Caco-2 (cell line): ENCODE measurements around the gene MYO16. TPM values are rescaled to one million over a fixed set of nuclear protein-coding genes. Genes with fewer than 3 reads are reported as not detected.

Experiments
- BruUV-seq: library from RNA; stranded (reverse); fragments of 400-500 nt; replicated peaks from 2 replicates; lab custom pipeline; 2021; lab: Mats Ljungman, UMichigan
- CTCF ChIA-PET: fragments of 300-600 bp; sonication (Branson Sonifier 250); formaldehyde crosslinking; loops from one replicate; lab custom pipeline; 2022; ENCODE audit warnings: antibody characterized with exemption; lab: Charles Lee
- POLR2A ChIA-PET: fragments of 300-600 bp; sonication (Branson Sonifier 250); formaldehyde crosslinking; loops from one replicate; lab custom pipeline; 2022; ENCODE audit warnings: antibody characterized with exemption; lab: Charles Lee
- DNase-seq, 2 experiments: peaks; one replicate each; pipeline versions ENCODE4 v3.0.0 to v3.0.0-alpha.2; 2020 to 2022
- H3K27me3 ChIP-seq: replicated peaks from 2 replicates; pipeline ENCODE4 v1.6.0; 2011; ENCODE audit warnings: low read length; ENCODE audit not compliant: control insufficient read depth, insufficient read depth
- H3K36me3 ChIP-seq: 2 replicates; pipeline ENCODE4 v1.5.1; 2011; ENCODE audit warnings: low read length; ENCODE audit not compliant: control insufficient read depth, insufficient read depth
- H3K4me1 ChIP-seq: fragments of 250-450 bp; sonication (Bioruptor Pico); 2 replicates; pipeline ENCODE4 v1.5.1; 2020; ENCODE audit warnings: mild to moderate bottlenecking
- H3K4me3 ChIP-seq: 2 replicates; pipeline ENCODE4 v1.5.1; 2011; ENCODE audit warnings: low read depth, mild to moderate bottlenecking, control low read depth, low read length
- H3K9me3 ChIP-seq: fragments of 250-450 bp; sonication (Bioruptor Pico); 2 replicates; pipeline ENCODE4 v1.5.1; 2020; ENCODE audit warnings: mild to moderate bottlenecking, moderate library complexity
- H3K27ac Mint-ChIP-seq: one replicate; pipeline ENCODE4 v1.8.0; 2022; ENCODE audit warnings: mixed read lengths; ENCODE audit not compliant: unreplicated experiment
- H3K27me3 Mint-ChIP-seq: one replicate; pipeline ENCODE4 v1.8.0; 2022; ENCODE audit warnings: mixed read lengths; ENCODE audit not compliant: insufficient read depth, unreplicated experiment
- H3K36me3 Mint-ChIP-seq: one replicate; pipeline ENCODE4 v1.8.0; 2022; ENCODE audit warnings: mild to moderate bottlenecking, mixed read lengths; ENCODE audit not compliant: insufficient read depth, unreplicated experiment
- H3K4me1 Mint-ChIP-seq: one replicate; pipeline ENCODE4 v1.8.0; 2022; ENCODE audit warnings: low read depth, mixed read lengths; ENCODE audit not compliant: unreplicated experiment
- H3K4me3 Mint-ChIP-seq: one replicate; pipeline ENCODE4 v1.8.0; 2022; ENCODE audit warnings: mild to moderate bottlenecking, moderate library complexity, mixed read lengths; ENCODE audit not compliant: unreplicated experiment
- H3K9me3 Mint-ChIP-seq: one replicate; pipeline ENCODE4 v1.8.0; 2022; ENCODE audit warnings: mixed read lengths; ENCODE audit not compliant: unreplicated experiment
- intact Hi-C: fragments of 100-400 bp; cut with micrococcal nuclease; formaldehyde crosslinking; loops from one replicate; pipeline ENCODE4 v1.10.0; 2022; ENCODE audit not compliant: unreplicated experiment
- total RNA-seq: library from RNA; stranded (reverse); gene quantifications from 2 replicates; pipeline ENCODE4 v1.2.3, GENCODE V29; 2022
- TF ChIP-seq, protein P1 (sequence below), 2 experiments: fragments of 200-600 bp in 1 of 2; IDR thresholded peaks; 1 replicate in 1 of 2; 2 replicates in 1 of 2; pipeline versions ENCODE4 v1.5.1 to v1.8.0; 2011 to 2022; ENCODE audit warnings: antibody characterized with exemption in 1 of 2, control low read depth in 1 of 2, inconsistent platforms in 1 of 2, low read depth in 1 of 2, low read length in 1 of 2, mild to moderate bottlenecking in 1 of 2, moderate library complexity in 1 of 2; ENCODE audit not compliant: insufficient read depth in 1 of 2, severe bottlenecking in 1 of 2, unreplicated experiment in 1 of 2

MYO16 gene
- total RNA-seq, 1 experiment from 2014 or later = not detected

DNA sequence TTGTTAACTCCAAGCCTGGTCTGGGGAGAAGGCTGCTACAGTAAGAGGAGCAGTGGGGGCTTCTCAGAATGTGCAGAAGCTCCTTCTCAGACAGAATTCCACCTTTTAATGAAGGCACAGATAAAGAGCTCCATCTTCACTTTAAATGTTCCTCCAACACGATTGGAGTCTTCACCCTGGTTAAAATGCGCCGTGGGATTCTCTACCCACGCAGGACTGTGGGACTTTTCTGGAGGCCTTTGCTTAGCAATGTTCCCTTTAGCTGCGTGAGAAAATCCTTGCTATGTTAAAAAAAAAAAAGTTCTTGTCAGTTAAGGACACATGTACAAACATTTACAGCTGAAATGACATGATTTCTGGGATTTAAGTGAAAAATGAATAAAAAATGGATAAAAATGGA is 546.3 kb downstream of the MYO16 start:
- no peak overlapping the region for H3K4me3 ChIP-seq
- Mint-ChIP-seq H3K4me1 (no peaks in the 10 kb centered on the region), H3K4me3 (no peak overlapping the region), H3K27me3 (no peaks in the 10 kb centered on the region), H3K9me3 (no peaks in the 10 kb centered on the region), H3K27ac (no peak overlapping the region), H3K36me3 (no peaks in the 10 kb centered on the region)
- TF ChIP-seq, protein P1, sequence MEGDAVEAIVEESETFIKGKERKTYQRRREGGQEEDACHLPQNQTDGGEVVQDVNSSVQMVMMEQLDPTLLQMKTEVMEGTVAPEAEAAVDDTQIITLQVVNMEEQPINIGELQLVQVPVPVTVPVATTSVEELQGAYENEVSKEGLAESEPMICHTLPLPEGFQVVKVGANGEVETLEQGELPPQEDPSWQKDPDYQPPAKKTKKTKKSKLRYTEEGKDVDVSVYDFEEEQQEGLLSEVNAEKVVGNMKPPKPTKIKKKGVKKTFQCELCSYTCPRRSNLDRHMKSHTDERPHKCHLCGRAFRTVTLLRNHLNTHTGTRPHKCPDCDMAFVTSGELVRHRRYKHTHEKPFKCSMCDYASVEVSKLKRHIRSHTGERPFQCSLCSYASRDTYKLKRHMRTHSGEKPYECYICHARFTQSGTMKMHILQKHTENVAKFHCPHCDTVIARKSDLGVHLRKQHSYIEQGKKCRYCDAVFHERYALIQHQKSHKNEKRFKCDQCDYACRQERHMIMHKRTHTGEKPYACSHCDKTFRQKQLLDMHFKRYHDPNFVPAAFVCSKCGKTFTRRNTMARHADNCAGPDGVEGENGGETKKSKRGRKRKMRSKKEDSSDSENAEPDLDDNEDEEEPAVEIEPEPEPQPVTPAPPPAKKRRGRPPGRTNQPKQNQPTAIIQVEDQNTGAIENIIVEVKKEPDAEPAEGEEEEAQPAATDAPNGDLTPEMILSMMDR (IDR thresholded peaks at IDR 0.05; ENCODE audit: insufficient read depth in 1 of 2, low read depth in 1 of 2, low read length in 1 of 2, severe bottlenecking in 1 of 2, unreplicated experiment in 1 of 2) = no peak
- intact Hi-C loops = no loop called here
- ChIA-PET POLR2A (no interaction called here), CTCF (no interaction called here)
- no TSS peak for BruUV-seq
- no peaks in the 10 kb centered on the region for H3K27me3 ChIP-seq
- DNase-seq = no peak
- H3K36me3 ChIP-seq = no peaks in the 10 kb centered on the region
- no peaks in the 10 kb centered on the region for H3K4me1 ChIP-seq
- H3K9me3 ChIP-seq = no peaks in the 10 kb centered on the region

DNA sequence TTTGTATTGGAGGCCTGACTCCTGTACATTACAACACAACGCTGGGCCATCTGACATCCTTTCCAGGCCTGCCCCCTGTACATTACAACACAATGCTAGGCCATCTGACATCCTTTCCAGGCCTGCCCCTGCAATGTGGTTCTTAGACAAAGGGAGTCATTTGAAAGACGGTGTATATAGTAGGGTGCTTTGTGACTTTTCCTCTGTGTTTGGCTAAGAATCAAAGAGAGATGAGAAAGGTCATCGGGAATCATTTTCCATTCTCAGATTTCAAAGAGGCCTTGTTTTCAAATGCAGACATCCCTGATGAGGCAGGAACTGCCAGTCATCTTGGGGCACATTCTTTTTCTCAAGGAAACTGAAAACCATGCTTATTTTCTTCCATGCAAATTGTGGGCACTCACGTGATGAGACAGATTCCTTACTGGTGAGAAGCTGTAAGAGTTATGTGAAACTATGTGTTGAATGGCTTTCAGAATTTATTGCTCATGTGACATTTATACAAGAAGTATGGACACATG is 551.6 kb downstream of the MYO16 start:
- POLR2A ChIA-PET = no interaction called here
- no peak overlapping the region for H3K27ac Mint-ChIP-seq
- no peaks in the 10 kb centered on the region for H3K9me3 Mint-ChIP-seq
- no TSS peak for BruUV-seq
- CTCF ChIA-PET = no interaction called here
- H3K4me1 ChIP-seq = no peaks in the 10 kb centered on the region
- H3K36me3 ChIP-seq = no peaks in the 10 kb centered on the region
- H3K4me3 ChIP-seq = no peak overlapping the region
- no peaks in the 10 kb centered on the region for H3K36me3 Mint-ChIP-seq
- H3K9me3 ChIP-seq = no peaks in the 10 kb centered on the region
- TF ChIP-seq, protein P1 (IDR thresholded peaks at IDR 0.05; ENCODE audit: insufficient read depth in 1 of 2, low read depth in 1 of 2, low read length in 1 of 2, severe bottlenecking in 1 of 2, unreplicated experiment in 1 of 2) = no peak
- no peak overlapping the region for H3K4me3 Mint-ChIP-seq
- intact Hi-C loops = no loop called here
- no peaks in the 10 kb centered on the region for H3K27me3 ChIP-seq
- H3K27me3 Mint-ChIP-seq = no peaks in the 10 kb centered on the region
- H3K4me1 Mint-ChIP-seq = no peaks in the 10 kb centered on the region
- DNase-seq = no peak

DNA sequence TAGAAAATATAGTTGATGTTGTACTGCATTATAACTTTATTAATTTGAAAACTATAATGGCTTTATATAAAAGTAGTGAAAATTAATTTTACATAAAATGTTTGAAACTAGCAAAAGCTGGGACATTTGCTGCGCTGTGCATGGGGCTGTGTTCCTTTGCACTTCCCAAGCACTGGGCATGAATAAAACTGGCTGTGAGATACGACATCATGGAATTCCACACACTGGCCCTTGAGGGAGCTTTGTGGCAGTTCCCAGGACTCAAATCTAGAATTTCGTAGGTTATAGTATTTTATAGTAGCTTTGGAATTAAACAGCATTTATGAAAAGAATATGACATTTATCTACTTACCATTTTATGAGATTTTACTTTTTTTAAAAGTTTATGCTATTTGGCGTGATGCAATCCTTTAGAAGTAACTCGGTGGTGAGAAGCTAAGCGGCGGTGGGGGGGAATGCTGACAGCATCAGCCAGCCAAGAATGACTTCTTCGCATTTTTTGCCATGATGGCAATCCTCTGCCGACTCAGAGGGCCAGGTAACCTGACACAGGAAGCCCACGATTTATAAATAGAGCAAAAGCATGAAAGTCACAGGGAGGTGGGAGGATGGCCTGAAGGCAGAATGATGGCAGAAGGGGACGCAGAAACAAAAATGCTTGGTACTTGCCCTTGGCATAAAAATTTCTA is 553.5 kb downstream of the MYO16 start:
- Mint-ChIP-seq H3K27ac (no peak overlapping the region), H3K27me3 (peaks cover 2% of the 10 kb centered on the region), H3K9me3 (no peaks in the 10 kb centered on the region), H3K36me3 (no peaks in the 10 kb centered on the region), H3K4me3 (no peak overlapping the region), H3K4me1 (no peaks in the 10 kb centered on the region)
- ChIA-PET POLR2A (no interaction called here), CTCF (no interaction called here)
- intact Hi-C loops = no loop called here
- Histone ChIP-seq H3K4me3 (no peak overlapping the region), H3K4me1 (no peaks in the 10 kb centered on the region), H3K27me3 (no peaks in the 10 kb centered on the region), H3K9me3 (no peaks in the 10 kb centered on the region), H3K36me3 (no peaks in the 10 kb centered on the region)
- no peak for DNase-seq
- TF ChIP-seq, protein P1 (IDR thresholded peaks at IDR 0.05; ENCODE audit: insufficient read depth in 1 of 2, low read depth in 1 of 2, low read length in 1 of 2, severe bottlenecking in 1 of 2, unreplicated experiment in 1 of 2) = no peak
- BruUV-seq = no TSS peak
